Hepatocyte (in vitro differentiated cells): ENCODE data around the gene THPO.

Experiments
- EZH2 ChIP-seq: fragments of 200-600 bp; sonication (generic); IDR thresholded peaks from 2 replicates; pipeline ENCODE4 v1.6.1; 2016; ENCODE audit warnings: antibody characterized with exemption, mild to moderate bottlenecking, borderline replicate concordance
- TF ChIP-seq, protein P1 (sequence below): fragments of 200-600 bp; sonication (generic); IDR thresholded peaks from 2 replicates; pipeline ENCODE4 v1.5.1; 2016; ENCODE audit warnings: antibody characterized with exemption, mild to moderate bottlenecking; ENCODE audit not compliant: poor library complexity

DNA sequence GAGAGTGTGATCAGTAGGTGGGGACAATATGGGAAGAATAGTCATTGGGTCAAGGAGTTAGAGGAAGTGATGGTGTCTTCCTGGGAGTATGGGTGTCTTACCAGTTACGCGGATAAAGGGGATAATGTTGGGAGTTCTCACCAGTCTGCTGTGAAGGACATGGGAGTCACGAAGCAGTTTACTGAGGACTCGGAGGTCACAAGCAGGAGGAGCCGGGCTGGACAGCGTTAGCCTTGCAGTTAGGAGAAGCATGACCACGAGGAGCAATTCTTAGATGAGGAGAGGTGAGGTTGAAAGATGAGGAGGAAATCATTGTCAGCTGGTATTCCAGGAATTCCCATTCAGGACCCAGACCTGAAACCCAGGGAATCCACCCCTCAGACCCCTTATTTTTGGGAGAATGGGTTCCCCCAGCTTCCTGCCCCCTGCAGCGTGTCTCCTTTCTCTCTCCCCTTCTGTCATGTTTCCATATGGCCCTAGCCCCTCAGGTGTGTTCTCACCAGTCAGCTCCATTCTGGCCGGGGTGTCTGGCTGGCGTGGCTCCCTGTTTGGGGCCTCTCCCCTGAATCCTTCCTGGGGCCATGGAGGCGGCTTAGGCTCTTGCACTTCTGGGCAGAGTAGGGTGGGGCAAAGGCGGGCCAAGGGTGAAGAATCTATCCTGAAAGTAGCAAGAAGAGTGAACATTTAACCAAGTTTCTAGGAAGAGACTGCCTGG, 2.1 kb downstream of the THPO start:
- no peak for TF ChIP-seq EZH2
- TF ChIP-seq, protein P1, sequence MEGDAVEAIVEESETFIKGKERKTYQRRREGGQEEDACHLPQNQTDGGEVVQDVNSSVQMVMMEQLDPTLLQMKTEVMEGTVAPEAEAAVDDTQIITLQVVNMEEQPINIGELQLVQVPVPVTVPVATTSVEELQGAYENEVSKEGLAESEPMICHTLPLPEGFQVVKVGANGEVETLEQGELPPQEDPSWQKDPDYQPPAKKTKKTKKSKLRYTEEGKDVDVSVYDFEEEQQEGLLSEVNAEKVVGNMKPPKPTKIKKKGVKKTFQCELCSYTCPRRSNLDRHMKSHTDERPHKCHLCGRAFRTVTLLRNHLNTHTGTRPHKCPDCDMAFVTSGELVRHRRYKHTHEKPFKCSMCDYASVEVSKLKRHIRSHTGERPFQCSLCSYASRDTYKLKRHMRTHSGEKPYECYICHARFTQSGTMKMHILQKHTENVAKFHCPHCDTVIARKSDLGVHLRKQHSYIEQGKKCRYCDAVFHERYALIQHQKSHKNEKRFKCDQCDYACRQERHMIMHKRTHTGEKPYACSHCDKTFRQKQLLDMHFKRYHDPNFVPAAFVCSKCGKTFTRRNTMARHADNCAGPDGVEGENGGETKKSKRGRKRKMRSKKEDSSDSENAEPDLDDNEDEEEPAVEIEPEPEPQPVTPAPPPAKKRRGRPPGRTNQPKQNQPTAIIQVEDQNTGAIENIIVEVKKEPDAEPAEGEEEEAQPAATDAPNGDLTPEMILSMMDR, result no peak
